HepG2 (cell line): ENCODE measurements around the gene GLDC.

Experiments used
- BRF2 ChIP-seq: sonication (generic); formaldehyde crosslinking; IDR thresholded peaks from 2 replicates; pipeline ENCODE4 v1.8.1; 2022; ENCODE audit warnings: mild to moderate bottlenecking, missing genetic modification reagents
- CAMTA2 ChIP-seq: sonication (generic); formaldehyde crosslinking; IDR thresholded peaks from 2 replicates; pipeline ENCODE4 v1.4.0; 2020; ENCODE audit warnings: mild to moderate bottlenecking, missing genetic modification reagents, borderline replicate concordance
- CEBPZ ChIP-seq: IDR thresholded peaks from 2 replicates; pipeline ENCODE4 v1.6.1; 2012; ENCODE audit warnings: low read length, improper control_type of control experiment
- CTCF ChIP-seq: sonication (generic); formaldehyde crosslinking; IDR thresholded peaks from 2 replicates; pipeline ENCODE4 v1.5.0; 2020; ENCODE audit warnings: mild to moderate bottlenecking, missing genetic modification reagents, moderate library complexity
- E2F1 ChIP-seq: sonication (generic); formaldehyde crosslinking; IDR thresholded peaks from 2 replicates; pipeline ENCODE4 v1.5.0; 2020; ENCODE audit warnings: missing genetic modification reagents
- EZH2 ChIP-seq: conservative IDR thresholded peaks from 2 replicates; pipeline ENCODE4 v1.6.1; 2012; ENCODE audit warnings: mild to moderate bottlenecking, low read depth, low read length, moderate library complexity
- HMGA1 ChIP-seq: sonication (generic); formaldehyde crosslinking; conservative IDR thresholded peaks from 2 replicates; pipeline ENCODE4 v1.4.0; 2020; ENCODE audit warnings: missing genetic modification reagents
- NR2F2 ChIP-seq: IDR thresholded peaks from 2 replicates; pipeline ENCODE4 v1.6.1; 2012; ENCODE audit warnings: low read depth, inconsistent platforms, borderline replicate concordance
- THYN1 ChIP-seq: sonication (generic); formaldehyde crosslinking; IDR thresholded peaks from 2 replicates; pipeline ENCODE4 v1.8.1; 2023; ENCODE audit warnings: low read depth, mild to moderate bottlenecking, moderate library complexity, missing genetic modification reagents, borderline replicate concordance
- ZNF143 ChIP-seq: sonication (generic); formaldehyde crosslinking; IDR thresholded peaks from 2 replicates; pipeline ENCODE4 v1.4.0; 2020; ENCODE audit warnings: missing genetic modification reagents
- ZNF484 ChIP-seq: sonication (generic); formaldehyde crosslinking; IDR thresholded peaks from 2 replicates; pipeline ENCODE4 v1.5.1; 2020; ENCODE audit warnings: mild to moderate bottlenecking, low read depth, missing genetic modification reagents, borderline replicate concordance

GRCh38 chr9:6490863-6491262 is 154.7 kb downstream of the GLDC start:
- no peak for TF ChIP-seq CEBPZ
- no peak for TF ChIP-seq BRF2 (CRISPR knock-in tag)
- TF ChIP-seq NR2F2, result no peak
- no peak for TF ChIP-seq ZNF484
- no peak for TF ChIP-seq CAMTA2 (CRISPR knock-in tag)
- no peak for TF ChIP-seq EZH2
- no peak for TF ChIP-seq ZNF143 (CRISPR knock-in tag)
- no peak for TF ChIP-seq THYN1
- no peak for TF ChIP-seq E2F1 (CRISPR knock-in tag)
- TF ChIP-seq CTCF (CRISPR knock-in tag), result no peak
- TF ChIP-seq HMGA1 (CRISPR knock-in tag), result no peak
